Fibroblast of the aortic adventitia (primary cell): ENCODE results near the gene RBM18. TPM values are rescaled to one million over a fixed set of nuclear protein-coding genes. Genes with fewer than 3 reads are reported as not detected.

Experiments used
- DNase-seq: peaks from one replicate; pipeline ENCODE4 v3.0.0-alpha.2; 2010; ENCODE audit warnings: low read depth
- H3K4me3 ChIP-seq: 2 replicates; pipeline ENCODE4 v1.5.1; 2011; ENCODE audit warnings: low read depth, mild to moderate bottlenecking, control low read depth, low read length, moderate library complexity
- CTCF ChIP-seq: IDR thresholded peaks from 2 replicates; pipeline ENCODE4 v1.5.1; 2011; ENCODE audit warnings: mild to moderate bottlenecking, low read length, control low read depth, inconsistent platforms; ENCODE audit not compliant: insufficient read depth
- total RNA-seq: library from RNA; depleted of rRNA; stranded (reverse); fragments of >200 nt; gene quantifications from 2 replicates; pipeline ENCODE4 v1.2.3, GENCODE V29; 2012; ENCODE audit warnings: low replicate concordance

Gene RBM18
- total RNA-seq, 1 donor, result 13.0 TPM

GRCh38 chr9:122213589-122214413 lies 50.8 kb downstream of the RBM18 start:
- peak overlapping the region; percentile 48 for H3K4me3 ChIP-seq
- TF ChIP-seq CTCF, result no peak
- DNase-seq, result no peak

- no peak overlapping the region for H3K4me3 ChIP-seq
- DNase-seq, result no peak
- TF ChIP-seq CTCF, result no peak
Measured at GRCh38 chr9:122213102-122213588, 51.5 kb downstream of the RBM18 start.

- no peak for TF ChIP-seq CTCF
- DNase-seq, result no peak
- no peak overlapping the region for H3K4me3 ChIP-seq
Measured at GRCh38 chr9:122212473-122213004, 52.1 kb downstream of the RBM18 start.

GRCh38 chr9:122209451-122209850 lies 55.2 kb downstream of the RBM18 start:
- no peak for TF ChIP-seq CTCF
- DNase-seq, result no peak
- no peak overlapping the region for H3K4me3 ChIP-seq

- no peak overlapping the region for H3K4me3 ChIP-seq
- no peak for TF ChIP-seq CTCF
Measured at GRCh38 chr9:122207096-122207495, 57.5 kb downstream of the RBM18 start.

GRCh38 chr9:122206118-122207046 lies 58.3 kb downstream of the RBM18 start:
- no peak overlapping the region for H3K4me3 ChIP-seq
- peak; percentile 71 for DNase-seq
- no peak for TF ChIP-seq CTCF

More at GRCh38 chr9:122207096-122207495, 57.5 kb downstream of the RBM18 start:
- no peak for DNase-seq
